Measurements from ENCODE around the gene RNF223. TPM values are rescaled to one million over a fixed set of nuclear protein-coding genes. Genes with fewer than 3 reads are reported as not detected.
"Not testable (repeated sequence)": the region's sequence is repeated elsewhere in the genome, so short reads cannot be mapped to it uniquely, and the experiment has no call there.

Gene RNF223
- polyA plus RNA-seq, 4 donors, result 0.15 to 0.45 (median 0.18) TPM; not detected in 1

DNA sequence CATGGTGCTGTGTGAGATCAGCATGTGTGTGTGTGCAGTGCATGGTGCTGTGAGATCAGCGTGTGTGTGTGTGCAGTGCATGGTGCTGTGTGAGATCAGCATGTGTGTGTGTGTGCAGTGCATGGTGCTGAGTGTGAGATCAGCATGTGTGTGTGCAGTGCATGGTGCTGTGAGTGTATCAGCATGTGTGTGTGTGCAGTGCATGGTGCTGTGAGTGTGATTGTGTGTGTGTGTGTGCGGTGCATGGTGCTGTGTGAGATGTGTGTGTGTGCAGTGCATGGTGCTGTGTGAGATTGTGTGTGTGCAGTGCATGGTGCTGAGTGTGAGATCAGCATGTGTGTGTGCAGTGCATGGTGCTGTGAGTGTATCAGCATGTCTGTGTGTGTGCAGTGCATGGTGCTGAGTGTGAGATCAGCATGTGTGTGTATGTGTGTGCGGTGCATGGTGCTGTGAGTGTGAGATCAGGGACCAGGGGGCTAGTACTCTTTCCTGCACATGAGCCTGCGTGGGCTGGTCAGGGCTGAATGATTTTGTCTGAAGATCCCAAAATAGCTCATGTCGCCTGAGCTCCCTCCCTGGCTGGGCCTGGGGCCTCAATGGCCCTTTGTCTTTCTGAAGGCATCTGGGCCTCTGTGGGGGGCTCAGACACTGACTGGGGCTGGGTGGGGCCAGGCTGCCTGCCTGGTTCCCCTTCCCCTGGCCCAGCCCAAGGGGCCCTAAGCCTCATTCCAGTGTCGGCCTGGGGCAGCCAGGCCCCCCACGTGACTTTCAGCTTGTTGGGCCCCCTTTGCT is 43.0 kb downstream of the RNF223 start:
- H3K9me3 ChIP-seq (ENCODE audit: control insufficient read depth in 2 of 2, insufficient read depth in 1 of 2, low read depth in 1 of 2, low read length in 1 of 2); FAIRE-seq; H3K27me3 ChIP-seq (ENCODE audit: control insufficient read depth in 3 of 3, insufficient read depth in 3 of 3, low read length in 3 of 3); DNase-seq; H3K4me3 ChIP-seq (ENCODE audit: low read depth in 1 of 3, low read length in 3 of 3): not testable (repeated sequence)
- 78 to 81% (median 80%) methylated on average over 5 to 7 of the region's 7 CpGs for WGBS, 3 donors
- H3K4me1 ChIP-seq (ENCODE audit: control insufficient read depth in 3 of 3, insufficient read depth in 2 of 3, low read depth in 1 of 3, low read length in 2 of 3), result peaks cover 0 to 27% (median 0%) of the 10 kb centered on the region in 3 donors
- peak overlapping the region in 1 of 3 donors; percentile 70 for H3K27ac ChIP-seq (ENCODE audit: low read depth in 1 of 3, low read length in 2 of 3)
- H3K36me3 ChIP-seq (ENCODE audit: control insufficient read depth in 3 of 3, insufficient read depth in 2 of 3, low read depth in 1 of 3, low read length in 3 of 3), result peaks cover 0 to 55% (median 0%) of the 10 kb centered on the region in 3 donors

DNA sequence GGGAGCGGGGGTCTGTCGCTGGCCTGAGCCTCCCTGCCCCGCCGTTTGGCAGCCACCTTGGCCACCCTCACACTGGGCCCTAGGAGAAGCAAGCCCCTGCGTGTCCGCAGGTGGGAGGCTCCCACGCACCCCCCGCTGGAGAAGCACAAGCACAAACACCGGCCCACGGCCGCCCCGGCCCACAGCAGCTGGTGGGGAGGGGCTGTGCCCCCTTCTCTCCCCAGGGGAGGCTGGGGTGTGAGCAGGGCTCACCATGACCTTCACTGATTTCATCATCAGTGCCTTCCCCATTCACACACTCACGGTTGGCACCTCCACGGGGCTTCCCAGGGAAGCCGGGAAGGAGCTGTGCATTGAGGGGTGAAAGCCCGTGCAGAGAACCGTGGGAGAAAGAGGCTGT is 46.3 kb downstream of the RNF223 start:
- FAIRE-seq (no peak), DNase-seq (no peak)
- H3K27me3 ChIP-seq (ENCODE audit: control insufficient read depth in 3 of 3, insufficient read depth in 3 of 3, low read length in 3 of 3), result no peaks in the 10 kb centered on the region
- peaks cover 0 to 50% (median 4%) of the 10 kb centered on the region in 3 donors for H3K4me1 ChIP-seq (ENCODE audit: control insufficient read depth in 3 of 3, insufficient read depth in 2 of 3, low read depth in 1 of 3, low read length in 2 of 3)
- H3K27ac ChIP-seq (ENCODE audit: low read depth in 1 of 3, low read length in 2 of 3), result no peak overlapping the region
- no peaks in the 10 kb centered on the region for H3K9me3 ChIP-seq (ENCODE audit: control insufficient read depth in 2 of 2, insufficient read depth in 1 of 2, low read depth in 1 of 2, low read length in 1 of 2)
- 76 to 88% (median 87%) methylated on average over 10 to 17 of the region's 17 CpGs for WGBS, 3 donors
- H3K36me3 ChIP-seq (ENCODE audit: control insufficient read depth in 3 of 3, insufficient read depth in 2 of 3, low read depth in 1 of 3, low read length in 3 of 3), result peaks cover 0 to 68% (median 0%) of the 10 kb centered on the region in 3 donors
- no peak overlapping the region for H3K4me3 ChIP-seq (ENCODE audit: low read depth in 1 of 3, low read length in 3 of 3)

DNA sequence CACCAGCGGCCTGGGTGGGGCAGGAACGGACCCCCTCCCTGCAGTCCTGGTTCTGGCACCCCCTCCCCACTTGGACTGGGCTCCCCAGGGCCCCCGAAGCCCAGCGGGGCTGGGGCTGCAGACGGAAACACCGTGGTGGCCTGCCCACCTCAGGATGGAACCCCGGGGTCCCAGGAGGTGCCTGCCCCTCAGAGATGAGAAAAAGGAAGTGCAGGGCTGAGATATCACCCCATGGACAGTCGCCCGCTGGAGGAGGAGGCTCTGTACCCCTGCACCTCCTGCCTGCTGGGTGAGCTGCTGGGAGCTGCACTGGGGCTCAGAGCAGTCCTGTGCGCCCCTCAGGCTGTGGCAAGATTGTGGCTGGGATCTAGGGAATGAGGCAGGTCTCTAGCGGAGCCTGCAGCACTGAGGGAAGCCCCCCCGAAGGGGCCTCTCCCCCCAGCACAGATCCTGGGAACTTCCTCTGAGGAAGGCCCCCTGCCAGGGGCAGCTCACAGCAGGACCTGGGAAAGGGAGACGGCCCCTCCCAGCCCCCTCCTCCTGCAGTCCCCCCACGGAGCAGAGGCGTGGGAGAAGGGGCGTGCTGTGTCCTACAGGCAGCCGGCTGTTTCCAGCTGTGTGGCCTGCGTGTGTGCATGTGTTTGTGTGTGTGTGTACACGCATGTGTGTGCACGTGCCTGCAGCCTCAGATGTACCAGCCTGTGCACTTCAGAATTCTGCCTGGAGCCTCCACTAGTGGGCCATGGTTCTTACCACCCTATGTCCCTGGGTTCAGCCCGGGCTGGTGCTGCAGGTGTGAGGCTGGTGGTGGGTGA is 47.3 kb downstream of the RNF223 start:
- no peak overlapping the region for H3K4me3 ChIP-seq (ENCODE audit: low read depth in 1 of 3, low read length in 3 of 3)
- no peak for FAIRE-seq
- H3K27me3 ChIP-seq (ENCODE audit: control insufficient read depth in 3 of 3, insufficient read depth in 3 of 3, low read length in 3 of 3), result no peaks in the 10 kb centered on the region
- peaks cover 0 to 49% (median 4%) of the 10 kb centered on the region in 3 donors for H3K4me1 ChIP-seq (ENCODE audit: control insufficient read depth in 3 of 3, insufficient read depth in 2 of 3, low read depth in 1 of 3, low read length in 2 of 3)
- peaks cover 0 to 70% (median 0%) of the 10 kb centered on the region in 3 donors for H3K36me3 ChIP-seq (ENCODE audit: control insufficient read depth in 3 of 3, insufficient read depth in 2 of 3, low read depth in 1 of 3, low read length in 3 of 3)
- DNase-seq, result no peak
- H3K9me3 ChIP-seq (ENCODE audit: control insufficient read depth in 2 of 2, insufficient read depth in 1 of 2, low read depth in 1 of 2, low read length in 1 of 2), result no peaks in the 10 kb centered on the region
- no peak overlapping the region for H3K27ac ChIP-seq (ENCODE audit: low read depth in 1 of 3, low read length in 2 of 3)
- 63 to 70% (median 64%) methylated on average over 17 to 21 of the region's 21 CpGs for WGBS, 3 donors

DNA sequence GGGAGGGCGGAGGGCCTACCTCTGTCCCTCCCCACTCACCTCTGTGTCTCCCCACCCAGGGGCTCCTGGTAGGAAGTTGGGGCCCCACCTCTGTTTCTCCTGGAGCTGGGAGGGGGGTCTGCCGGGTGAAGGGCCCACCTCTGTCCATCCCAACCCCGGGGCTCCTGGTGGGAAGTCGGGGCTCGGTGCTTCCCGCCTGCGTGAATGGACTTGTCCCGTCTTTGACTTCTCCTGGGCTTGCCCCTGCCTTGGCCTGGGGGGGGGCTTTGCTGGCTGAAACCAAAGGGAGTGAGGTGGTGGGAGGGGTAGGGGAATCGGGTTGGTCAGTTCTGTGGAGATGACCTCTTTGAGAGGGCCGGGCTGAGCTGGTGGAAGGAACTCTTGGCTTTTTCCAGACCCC is 48.4 kb downstream of the RNF223 start:
- WGBS, 3 donors, result 83 to 95% (median 86%) methylated on average over 10 of the region's 10 CpGs
- H3K4me1 ChIP-seq (ENCODE audit: control insufficient read depth in 3 of 3, insufficient read depth in 2 of 3, low read depth in 1 of 3, low read length in 2 of 3), result peaks cover 0 to 47% (median 4%) of the 10 kb centered on the region in 3 donors
- DNase-seq, result no peak
- no peaks in the 10 kb centered on the region for H3K27me3 ChIP-seq (ENCODE audit: control insufficient read depth in 3 of 3, insufficient read depth in 3 of 3, low read length in 3 of 3)
- H3K27ac ChIP-seq (ENCODE audit: low read depth in 1 of 3, low read length in 2 of 3), result no peak overlapping the region
- H3K9me3 ChIP-seq (ENCODE audit: control insufficient read depth in 2 of 2, insufficient read depth in 1 of 2, low read depth in 1 of 2, low read length in 1 of 2), result no peaks in the 10 kb centered on the region
- H3K36me3 ChIP-seq (ENCODE audit: control insufficient read depth in 3 of 3, insufficient read depth in 2 of 3, low read depth in 1 of 3, low read length in 3 of 3), result peaks cover 0 to 72% (median 0%) of the 10 kb centered on the region in 3 donors
- FAIRE-seq, result no peak
- no peak overlapping the region for H3K4me3 ChIP-seq (ENCODE audit: low read depth in 1 of 3, low read length in 3 of 3)

DNA sequence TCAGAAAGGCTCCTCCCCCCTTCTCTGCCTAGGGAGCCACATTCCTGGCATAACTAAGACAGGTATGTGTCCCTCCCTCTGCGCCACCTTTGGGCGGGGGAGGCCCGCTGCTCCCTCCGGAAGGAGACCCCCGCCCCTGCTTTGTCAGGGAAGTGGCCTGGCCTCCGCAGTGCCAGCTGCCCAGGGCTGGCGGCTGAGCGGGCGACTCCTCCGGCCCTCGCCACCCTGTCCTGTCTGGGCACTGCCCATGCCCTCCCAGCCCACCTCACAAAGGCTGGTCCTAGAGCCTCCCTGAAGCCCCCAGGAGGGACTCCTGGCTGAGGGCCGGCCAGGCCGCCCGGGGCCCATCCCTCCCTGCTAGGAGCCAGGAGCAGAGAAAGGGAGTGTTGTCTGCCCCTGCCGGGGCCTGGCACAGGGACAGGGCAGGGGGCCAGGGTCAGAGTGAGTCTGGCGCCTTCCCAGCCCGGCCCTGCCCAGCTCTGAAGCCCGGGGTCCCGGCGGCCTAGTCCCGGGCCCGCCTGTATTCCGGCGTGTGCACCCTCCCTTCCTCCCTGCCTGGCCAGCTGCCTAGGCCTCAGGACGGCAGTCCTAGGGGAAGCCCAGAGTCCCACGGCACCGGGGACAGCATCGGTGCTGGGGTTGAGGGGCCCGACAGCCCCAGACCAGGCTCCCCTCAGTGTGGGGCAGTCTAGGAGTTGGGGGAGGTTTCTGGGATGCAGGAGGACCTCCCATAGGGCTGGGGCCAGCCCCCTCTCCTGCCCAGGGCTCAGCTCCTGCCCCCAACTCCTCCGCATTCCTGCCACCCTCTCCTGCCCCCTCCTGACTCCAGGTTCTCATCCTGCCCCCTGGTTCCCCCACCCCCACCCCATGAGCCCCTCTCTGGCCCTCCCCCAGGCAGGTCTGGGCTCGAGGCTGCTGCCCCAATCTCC is 49.1 kb downstream of the RNF223 start:
- FAIRE-seq, result no peak
- H3K9me3 ChIP-seq (ENCODE audit: control insufficient read depth in 2 of 2, insufficient read depth in 1 of 2, low read depth in 1 of 2, low read length in 1 of 2), result no peaks in the 10 kb centered on the region
- H3K4me3 ChIP-seq (ENCODE audit: low read depth in 1 of 3, low read length in 3 of 3), result peak overlapping the region in 1 of 3 donors; percentile 3

GRCh38 chr1:1024149-1024770 is 49.8 kb downstream of the RNF223 start:
- 61 to 81% (median 61%) methylated on average over 8 to 9 of the region's 9 CpGs for whole genome bisulfite sequencing, 3 donors
- no peaks in the 10 kb centered on the region for H3K9me3 ChIP-seq (ENCODE audit: control insufficient read depth in 2 of 2, insufficient read depth in 1 of 2, low read depth in 1 of 2, low read length in 1 of 2)
- H3K27ac ChIP-seq (ENCODE audit: low read depth in 1 of 3, low read length in 2 of 3), result no peak overlapping the region
- H3K27me3 ChIP-seq (ENCODE audit: control insufficient read depth in 3 of 3, insufficient read depth in 3 of 3, low read length in 3 of 3), result no peaks in the 10 kb centered on the region
- FAIRE-seq, result no peak
- H3K4me1 ChIP-seq (ENCODE audit: control insufficient read depth in 3 of 3, insufficient read depth in 2 of 3, low read depth in 1 of 3, low read length in 2 of 3), result peaks cover 0 to 47% (median 4%) of the 10 kb centered on the region in 3 donors
- H3K4me3 ChIP-seq (ENCODE audit: low read depth in 1 of 3, low read length in 3 of 3), result no peak overlapping the region
- DNase-seq, result no peak
- H3K36me3 ChIP-seq (ENCODE audit: control insufficient read depth in 3 of 3, insufficient read depth in 2 of 3, low read depth in 1 of 3, low read length in 3 of 3), result peaks cover 0 to 71% (median 0%) of the 10 kb centered on the region in 3 donors

More for the DNA sequence above, 49.1 kb downstream of the RNF223 start:
- Histone ChIP-seq H3K27ac (ENCODE audit: low read depth in 1 of 3, low read length in 2 of 3) (no peak overlapping the region), H3K27me3 (ENCODE audit: control insufficient read depth in 3 of 3, insufficient read depth in 3 of 3, low read length in 3 of 3) (no peaks in the 10 kb centered on the region), H3K36me3 (ENCODE audit: control insufficient read depth in 3 of 3, insufficient read depth in 2 of 3, low read depth in 1 of 3, low read length in 3 of 3) (peaks cover 0 to 72% (median 0%) of the 10 kb centered on the region in 3 donors), H3K4me1 (ENCODE audit: control insufficient read depth in 3 of 3, insufficient read depth in 2 of 3, low read depth in 1 of 3, low read length in 2 of 3) (peaks cover 0 to 47% (median 4%) of the 10 kb centered on the region in 3 donors)
- 60 to 71% (median 67%) methylated on average over 20 to 31 of the region's 31 CpGs for WGBS, 3 donors
- peak; percentile 56 to 76 for DNase-seq

- FAIRE-seq (no peak), DNase-seq (no peak)
- H3K27ac ChIP-seq (ENCODE audit: low read depth in 1 of 3, low read length in 2 of 3), result no peak overlapping the region
- WGBS, 3 donors, result 47 to 71% (median 68%) methylated on average over 11 to 13 of the region's 13 CpGs
- peaks cover 0 to 67% (median 0%) of the 10 kb centered on the region in 3 donors for H3K36me3 ChIP-seq (ENCODE audit: control insufficient read depth in 3 of 3, insufficient read depth in 2 of 3, low read depth in 1 of 3, low read length in 3 of 3)
- H3K27me3 ChIP-seq (ENCODE audit: control insufficient read depth in 3 of 3, insufficient read depth in 3 of 3, low read length in 3 of 3), result no peaks in the 10 kb centered on the region
- no peaks in the 10 kb centered on the region for H3K9me3 ChIP-seq (ENCODE audit: control insufficient read depth in 2 of 2, insufficient read depth in 1 of 2, low read depth in 1 of 2, low read length in 1 of 2)
- no peak overlapping the region for H3K4me3 ChIP-seq (ENCODE audit: low read depth in 1 of 3, low read length in 3 of 3)
- peaks cover 0 to 52% (median 4%) of the 10 kb centered on the region in 3 donors for H3K4me1 ChIP-seq (ENCODE audit: control insufficient read depth in 3 of 3, insufficient read depth in 2 of 3, low read depth in 1 of 3, low read length in 2 of 3)
Observed at GRCh38 chr1:1023700-1024099, 50.4 kb downstream of the RNF223 start.

All from small intestine (tissue), 7 donors.